IPS DF 6.9 (cell line): ENCODE data around the gene OSBPL2.

Experiments used
- DNase-seq: peaks from one replicate; pipeline ENCODE4 v3.0.0-alpha.2; 2013; ENCODE audit warnings: low read depth, low spot score
- H3K27ac ChIP-seq: one replicate; pipeline ENCODE4 v1.5.1; 2013; ENCODE audit warnings: low read length, control low read depth
- H3K27me3 ChIP-seq: 2 replicates; pipeline ENCODE4 v1.6.1; 2013; ENCODE audit warnings: mild to moderate bottlenecking, low read length; ENCODE audit not compliant: control insufficient read depth, insufficient read depth
- H3K36me3 ChIP-seq: 2 replicates; pipeline ENCODE4 v1.6.1; 2013; ENCODE audit warnings: low read length; ENCODE audit not compliant: control insufficient read depth, insufficient read depth
- H3K4me1 ChIP-seq: 2 replicates; pipeline ENCODE4 v1.6.1; 2013; ENCODE audit warnings: low read length; ENCODE audit not compliant: control insufficient read depth, insufficient read depth
- H3K4me3 ChIP-seq: 2 replicates; pipeline ENCODE4 v1.5.1; 2013; ENCODE audit warnings: mild to moderate bottlenecking, low read length
- H3K9me3 ChIP-seq: 2 replicates; pipeline ENCODE4 v1.6.1; 2013; ENCODE audit warnings: low read length, inconsistent platforms; ENCODE audit not compliant: control insufficient read depth, insufficient read depth
- WGBS: extraction: QIAGEN DNeasy Blood & Tissue Kit; methylation state at CpG from one replicate; pipeline ENCODE4 v1.1.7; 2013; ENCODE audit warnings: mixed read lengths, missing lambda C conversion rate; ENCODE audit not compliant: insufficient read length, insufficient coverage; 5-methylcytosine and 5-hydroxymethylcytosine counted together

The OSBPL2 gene

DNA sequence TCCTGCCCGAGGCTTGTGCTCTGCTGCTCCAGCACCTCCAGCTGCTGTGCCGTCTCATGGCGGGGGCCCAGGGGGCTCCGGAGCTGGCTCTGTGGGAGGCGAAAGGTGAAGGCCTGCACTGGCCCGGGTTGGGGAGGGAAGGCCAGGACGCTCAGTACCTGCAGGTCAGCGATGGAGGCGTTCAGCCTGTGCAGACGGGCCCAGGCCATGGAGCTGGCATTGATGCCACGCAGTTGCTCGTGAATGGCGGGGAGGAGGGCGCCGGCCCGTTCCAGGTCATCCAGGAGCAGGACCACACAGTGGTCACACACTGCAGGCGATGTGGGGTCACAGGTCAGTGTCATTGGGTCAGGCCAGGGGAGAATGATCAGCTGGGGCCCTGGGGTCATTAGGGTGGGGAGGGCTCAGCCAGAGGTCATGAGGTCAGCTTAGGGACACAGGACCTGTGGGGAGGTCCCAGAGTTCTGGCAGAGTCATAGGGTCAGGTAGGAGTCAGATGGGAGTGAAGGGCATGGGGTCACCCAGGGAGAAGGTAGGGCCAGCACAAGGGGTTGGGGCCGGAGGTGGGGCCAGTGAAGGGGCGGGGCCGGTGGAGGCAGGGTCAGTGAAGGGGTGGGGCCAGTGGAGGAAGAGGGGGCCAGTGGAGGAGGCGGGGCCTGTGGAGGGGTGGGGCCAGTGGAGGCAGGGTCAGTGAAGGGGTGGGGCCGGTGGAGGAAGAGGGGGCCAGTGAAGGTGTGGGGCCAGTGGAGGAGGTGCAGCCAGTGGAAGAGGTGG is 82.4 kb downstream of the OSBPL2 start:
- no peak overlapping the region for H3K4me3 ChIP-seq
- no CpG with 5 or more reads among the region's 22 CpGs for WGBS
- peaks cover 79% of the 10 kb centered on the region for H3K36me3 ChIP-seq
- no peaks in the 10 kb centered on the region for H3K27me3 ChIP-seq
- no peaks in the 10 kb centered on the region; the same call in 1 of the 2 replicates for H3K4me1 ChIP-seq
- DNase-seq: no peak
- H3K27ac ChIP-seq: no peak overlapping the region
- H3K9me3 ChIP-seq: no peaks in the 10 kb centered on the region

- H3K4me1 ChIP-seq: no peaks in the 10 kb centered on the region; the same call in 1 of the 2 replicates
- no peak for DNase-seq
- H3K9me3 ChIP-seq: no peaks in the 10 kb centered on the region
- no peak overlapping the region for H3K27ac ChIP-seq
- H3K4me3 ChIP-seq: no peak overlapping the region
- H3K27me3 ChIP-seq: no peaks in the 10 kb centered on the region
- no CpG with 5 or more reads among the region's 7 CpGs for WGBS
- peaks cover 75% of the 10 kb centered on the region for H3K36me3 ChIP-seq
Measured at GRCh38 chr20:62321521-62321948, 83.2 kb downstream of the OSBPL2 start.

DNA sequence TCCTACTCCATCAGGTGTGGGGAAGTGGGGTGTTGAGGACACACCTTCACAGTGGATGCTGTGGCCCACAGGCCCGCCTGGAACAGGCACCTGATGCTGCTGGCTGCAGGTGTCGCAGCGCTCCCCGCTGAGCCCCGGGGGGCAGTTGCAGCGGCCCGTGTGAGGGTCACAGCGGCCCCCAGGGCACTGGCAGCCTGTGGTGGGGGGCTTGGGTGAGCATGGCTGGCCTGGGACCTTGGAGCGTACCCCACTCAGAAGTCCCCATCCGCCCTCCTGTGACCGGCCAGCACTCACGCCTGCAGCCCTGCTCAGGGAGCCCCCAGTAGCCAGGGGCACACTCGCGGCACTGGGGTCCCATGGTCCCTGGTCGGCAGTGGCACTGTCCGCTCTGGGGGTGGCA is 83.7 kb downstream of the OSBPL2 start:
- Histone ChIP-seq H3K27ac (no peak overlapping the region), H3K27me3 (no peaks in the 10 kb centered on the region), H3K36me3 (peaks cover 75% of the 10 kb centered on the region), H3K4me1 (no peaks in the 10 kb centered on the region; the same call in 1 of the 2 replicates), H3K9me3 (no peaks in the 10 kb centered on the region), H3K4me3 (no peak overlapping the region)
- no CpG with 5 or more reads among the region's 16 CpGs for WGBS
- no peak for DNase-seq

GRCh38 chr20:62322492-62323041 is 84.2 kb downstream of the OSBPL2 start:
- Histone ChIP-seq H3K4me3 (no peak overlapping the region), H3K36me3 (peaks cover 75% of the 10 kb centered on the region)
- WGBS: no CpG with 5 or more reads among the region's 16 CpGs

GRCh38 chr20:62323146-62323979 is 85.0 kb downstream of the OSBPL2 start:
- Histone ChIP-seq H3K4me3 (no peak overlapping the region; the same call in 1 of the 2 replicates), H3K4me1 (no peaks in the 10 kb centered on the region; the same call in 1 of the 2 replicates), H3K9me3 (no peaks in the 10 kb centered on the region), H3K27ac (no peak overlapping the region), H3K27me3 (no peaks in the 10 kb centered on the region), H3K36me3 (peaks cover 81% of the 10 kb centered on the region)
- WGBS: no CpG with 5 or more reads among the region's 52 CpGs
- DNase-seq: no peak

More at GRCh38 chr20:62322492-62323041, 84.2 kb downstream of the OSBPL2 start:
- H3K4me1 ChIP-seq: no peaks in the 10 kb centered on the region; the same call in 1 of the 2 replicates
- no peak for DNase-seq
- H3K9me3 ChIP-seq: no peaks in the 10 kb centered on the region
- H3K27me3 ChIP-seq: no peaks in the 10 kb centered on the region
- H3K27ac ChIP-seq: no peak overlapping the region

DNA sequence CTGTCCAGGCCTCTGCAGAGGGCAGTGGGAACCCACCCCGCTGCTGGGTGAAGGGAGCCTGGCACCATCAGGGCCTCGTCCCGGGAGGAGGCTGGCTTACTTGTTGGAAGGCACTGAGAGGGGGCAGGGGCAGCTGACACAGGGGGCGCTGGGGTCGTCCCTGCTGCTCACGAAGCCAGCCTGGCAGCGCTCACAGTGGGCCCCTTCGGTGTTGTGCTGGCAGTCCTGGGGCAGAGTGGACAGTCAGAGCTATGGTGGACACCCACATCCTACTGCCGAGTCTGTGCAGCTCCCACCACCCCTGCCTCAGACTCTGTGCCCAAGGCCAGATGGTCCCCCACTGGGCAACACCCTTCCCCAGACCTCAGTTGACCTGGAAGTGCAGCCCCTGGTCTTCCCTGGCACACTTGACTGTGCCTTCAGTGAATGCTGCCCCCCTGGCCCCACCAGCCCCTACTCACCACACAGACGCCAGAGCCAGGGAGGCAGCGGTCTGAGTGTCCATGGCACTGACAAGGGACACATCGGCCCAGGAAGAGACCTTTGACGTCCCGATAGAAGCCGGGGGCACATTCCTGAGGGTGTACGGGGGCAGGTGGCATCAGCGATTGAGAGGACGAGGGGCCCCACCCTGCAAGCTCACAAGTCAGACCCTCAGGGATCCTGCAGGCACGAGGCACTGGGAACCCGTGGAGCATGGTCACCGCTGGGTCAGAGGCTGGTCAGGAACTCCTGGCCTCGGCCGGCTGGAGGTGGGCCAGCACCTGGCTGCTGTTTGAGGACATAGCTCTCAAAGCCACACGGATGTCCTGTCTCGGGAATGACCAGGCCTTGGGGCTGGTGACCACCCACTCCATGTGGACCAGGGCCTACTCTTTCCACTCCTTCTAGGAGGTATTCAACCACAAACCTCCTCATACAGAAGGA is 85.9 kb downstream of the OSBPL2 start:
- no peaks in the 10 kb centered on the region; the same call in 1 of the 2 replicates for H3K4me1 ChIP-seq
- H3K4me3 ChIP-seq: no peak overlapping the region
- WGBS: no CpG with 5 or more reads among the region's 25 CpGs
- DNase-seq: no peak
- H3K9me3 ChIP-seq: no peaks in the 10 kb centered on the region
- no peak overlapping the region for H3K27ac ChIP-seq
- no peaks in the 10 kb centered on the region for H3K27me3 ChIP-seq
- H3K36me3 ChIP-seq: peaks cover 81% of the 10 kb centered on the region

DNA sequence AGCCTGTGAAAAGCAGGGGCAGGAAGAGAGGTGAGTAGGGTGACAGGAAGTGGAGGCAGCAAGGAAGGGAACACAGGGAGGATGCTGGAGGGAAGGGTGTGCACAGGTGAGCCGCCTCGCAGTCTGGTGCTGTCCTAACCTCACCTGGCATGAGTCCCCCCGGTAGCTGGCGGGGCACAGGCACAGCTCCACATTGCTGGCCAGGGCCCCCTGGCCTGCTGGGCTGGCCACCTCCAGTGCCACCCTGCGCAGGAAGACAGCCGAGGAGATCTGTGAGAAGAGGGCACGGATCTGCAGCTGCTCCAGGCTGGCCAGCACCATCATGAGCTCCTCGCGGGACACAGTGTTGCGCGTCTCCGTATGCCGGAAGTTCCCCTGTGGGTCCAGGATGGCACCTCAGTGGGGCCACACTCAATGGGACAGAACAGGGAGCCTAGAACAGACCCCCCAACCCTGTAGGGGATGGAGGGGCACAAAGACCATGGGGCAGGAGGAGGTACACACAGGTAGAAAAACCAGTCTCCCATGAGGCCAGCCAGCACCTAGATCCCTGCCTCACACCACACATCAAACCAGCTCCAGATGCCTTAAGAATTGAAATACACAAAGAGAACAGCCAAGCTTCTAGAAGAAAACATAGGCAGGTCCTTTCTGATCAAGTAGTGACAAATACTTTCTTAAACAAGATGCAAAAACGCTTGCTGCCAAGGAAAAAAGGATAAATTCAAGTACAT is 87.0 kb downstream of the OSBPL2 start:
- DNase-seq: no peak
- WGBS: no CpG with 5 or more reads among the region's 14 CpGs
- H3K36me3 ChIP-seq: peaks cover 86% of the 10 kb centered on the region
- H3K27me3 ChIP-seq: no peaks in the 10 kb centered on the region
- H3K27ac ChIP-seq: no peak overlapping the region
- no peaks in the 10 kb centered on the region for H3K9me3 ChIP-seq
- no peak overlapping the region for H3K4me3 ChIP-seq
- no peaks in the 10 kb centered on the region; the same call in 1 of the 2 replicates for H3K4me1 ChIP-seq

DNA sequence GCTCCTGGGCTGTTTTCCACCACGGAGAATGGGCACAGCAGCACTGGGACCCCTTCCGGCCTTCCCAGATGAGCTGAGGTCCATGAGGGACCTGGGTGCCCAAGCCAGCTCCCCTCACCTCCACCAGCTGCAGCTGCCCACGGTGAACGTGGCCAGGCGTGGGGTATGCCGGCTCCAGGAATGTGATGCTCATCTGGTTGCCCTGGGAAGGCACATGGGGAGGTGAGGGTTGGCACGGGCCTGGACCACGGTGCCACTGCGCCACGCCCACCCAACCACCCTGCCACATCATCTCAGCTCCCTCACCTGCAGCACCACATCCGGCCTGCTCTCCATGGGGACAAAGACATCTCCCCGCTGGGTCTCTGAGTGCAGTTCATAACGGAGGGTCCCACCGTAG is 88.2 kb downstream of the OSBPL2 start:
- DNase-seq: no peak
- no peak overlapping the region for H3K27ac ChIP-seq
- peaks cover 91% of the 10 kb centered on the region for H3K36me3 ChIP-seq
- no peaks in the 10 kb centered on the region; the same call in 1 of the 2 replicates for H3K4me1 ChIP-seq
- no peaks in the 10 kb centered on the region for H3K9me3 ChIP-seq
- no peak overlapping the region for H3K4me3 ChIP-seq
- no CpG with 5 or more reads among the region's 14 CpGs for WGBS
- H3K27me3 ChIP-seq: no peaks in the 10 kb centered on the region

DNA sequence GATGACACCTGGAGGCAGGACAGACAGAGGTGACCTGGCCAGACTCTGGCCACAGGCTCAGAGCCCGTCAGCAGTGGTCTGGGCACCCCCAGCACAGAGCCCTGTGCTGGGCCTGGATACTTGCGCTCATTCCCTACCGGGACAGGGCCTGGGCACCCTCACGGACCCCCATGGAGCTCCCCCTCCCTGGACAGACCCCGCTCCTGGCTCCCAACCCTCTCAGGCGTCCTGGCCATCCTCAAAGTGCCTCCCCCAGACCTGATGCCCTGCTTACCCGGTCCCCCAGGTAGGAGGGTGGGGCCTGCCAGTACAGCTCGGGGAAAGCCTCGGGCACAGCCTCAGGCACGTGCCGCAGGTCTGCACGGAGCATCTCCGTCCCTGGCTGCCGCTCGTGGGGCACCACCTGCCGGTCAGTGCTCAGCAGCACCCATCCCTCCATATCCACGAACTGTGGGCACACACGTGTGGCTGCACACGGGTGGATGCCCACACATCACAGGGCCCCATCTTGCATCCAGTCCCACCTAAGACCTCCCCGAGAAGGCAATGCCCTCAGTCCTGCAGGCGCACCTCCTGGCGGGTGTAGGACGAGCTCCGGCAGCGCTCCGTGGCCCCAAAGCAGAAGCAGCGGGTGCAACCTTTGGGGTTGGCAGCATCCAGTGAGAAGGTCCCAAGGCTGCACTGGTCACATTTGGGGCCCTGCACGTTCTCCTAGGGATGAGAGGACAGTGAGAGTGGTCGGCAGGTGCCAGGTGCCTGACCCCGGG is 88.8 kb downstream of the OSBPL2 start:
- WGBS: no CpG with 5 or more reads among the region's 30 CpGs
- Histone ChIP-seq H3K27ac (no peak overlapping the region), H3K27me3 (no peaks in the 10 kb centered on the region), H3K4me3 (no peak overlapping the region), H3K4me1 (no peaks in the 10 kb centered on the region; the same call in 1 of the 2 replicates), H3K9me3 (no peaks in the 10 kb centered on the region), H3K36me3 (peaks cover 89% of the 10 kb centered on the region)
- DNase-seq: no peak
